Measurements from ENCODE around the gene CHST6. TPM values are rescaled to one million over a fixed set of nuclear protein-coding genes. Genes with fewer than 3 reads are reported as not detected.
"Not testable (repeated sequence)": the region's sequence is repeated elsewhere in the genome, so short reads cannot be mapped to it uniquely, and the experiment has no call there.

Gene CHST6
- not detected for total RNA-seq

GRCh38 chr16:75495076-75495674 lies at the start of gene CHST6:
Gene CHST6, minus strand, starts transcription at chr16:75495441. Its CDS starts 15,613 bp downstream, at chr16:75479828.
- Mint-ChIP-seq H3K4me3 (peak within 1 kb of the TSS; percentile 51), H3K36me3 (ENCODE audit: low read depth) (no peaks in the 10 kb centered on the region), H3K4me1 (peaks cover 4% of the 10 kb centered on the region), H3K9me3 (no peaks in the 10 kb centered on the region), H3K27me3 (peaks cover 16% of the 10 kb centered on the region), H3K27ac (no peak within 1 kb of the TSS)
- peak; percentile 50 for ATAC-seq (replicated peaks)

- H3K4me3 Mint-ChIP-seq; H3K27me3 Mint-ChIP-seq; H3K27ac Mint-ChIP-seq; H3K9me3 Mint-ChIP-seq; H3K4me1 Mint-ChIP-seq; ATAC-seq (replicated peaks); H3K36me3 Mint-ChIP-seq (ENCODE audit: low read depth): not testable (repeated sequence)
Observed at GRCh38 chr16:75542462-75542861, 47.2 kb upstream of the CHST6 start.

GRCh38 chr16:75541236-75541635 lies 46.0 kb upstream of the CHST6 start:
- no peaks in the 10 kb centered on the region for H3K36me3 Mint-ChIP-seq (ENCODE audit: low read depth)
- H3K9me3 Mint-ChIP-seq = no peaks in the 10 kb centered on the region
- no peak overlapping the region for H3K4me3 Mint-ChIP-seq
- H3K27ac Mint-ChIP-seq = no peak overlapping the region
- no peaks in the 10 kb centered on the region for H3K27me3 Mint-ChIP-seq
- ATAC-seq (replicated peaks) = no peak
- no peaks in the 10 kb centered on the region for H3K4me1 Mint-ChIP-seq

- not testable (repeated sequence) for H3K27ac Mint-ChIP-seq; H3K36me3 Mint-ChIP-seq (ENCODE audit: low read depth); ATAC-seq (replicated peaks); H3K9me3 Mint-ChIP-seq; H3K27me3 Mint-ChIP-seq; H3K4me3 Mint-ChIP-seq; H3K4me1 Mint-ChIP-seq
Observed at GRCh38 chr16:75538882-75539565, 43.8 kb upstream of the CHST6 start.

- H3K4me3 Mint-ChIP-seq = no peak overlapping the region
- H3K4me1 Mint-ChIP-seq = no peaks in the 10 kb centered on the region
- H3K27me3 Mint-ChIP-seq = no peaks in the 10 kb centered on the region
- H3K9me3 Mint-ChIP-seq = no peaks in the 10 kb centered on the region
- ATAC-seq (replicated peaks) = no peak
- H3K27ac Mint-ChIP-seq = no peak overlapping the region
- no peaks in the 10 kb centered on the region for H3K36me3 Mint-ChIP-seq (ENCODE audit: low read depth)
Observed at GRCh38 chr16:75537776-75538175, 42.5 kb upstream of the CHST6 start.

- Mint-ChIP-seq H3K9me3 (no peaks in the 10 kb centered on the region), H3K27me3 (no peaks in the 10 kb centered on the region)
- ATAC-seq (replicated peaks) = no peak
Observed at GRCh38 chr16:75535901-75536300, 40.7 kb upstream of the CHST6 start, which contains the start of gene CHST5. Gene CHST5, minus strand, starts transcription at chr16:75536108. Its CDS starts 5,724 bp downstream, at chr16:75530384.

GRCh38 chr16:75535211-75535843 lies 40.1 kb upstream of the CHST6 start:
- Mint-ChIP-seq H3K27ac (no peak overlapping the region), H3K27me3 (no peaks in the 10 kb centered on the region), H3K4me3 (no peak overlapping the region), H3K9me3 (no peaks in the 10 kb centered on the region), H3K36me3 (ENCODE audit: low read depth) (no peaks in the 10 kb centered on the region), H3K4me1 (no peaks in the 10 kb centered on the region)
- no peak for ATAC-seq (replicated peaks)

More at GRCh38 chr16:75535901-75536300, 40.7 kb upstream of the CHST6 start, which contains the start of gene CHST5:
- Mint-ChIP-seq H3K36me3 (ENCODE audit: low read depth) (no peaks in the 10 kb centered on the region), H3K4me3 (no peak within 1 kb of the TSS), H3K27ac (no peak within 1 kb of the TSS), H3K4me1 (no peaks in the 10 kb centered on the region)

GRCh38 chr16:75534560-75535205 lies 39.4 kb upstream of the CHST6 start:
- Mint-ChIP-seq H3K27me3 (no peaks in the 10 kb centered on the region), H3K4me3 (no peak overlapping the region), H3K36me3 (ENCODE audit: low read depth) (no peaks in the 10 kb centered on the region), H3K27ac (no peak overlapping the region), H3K4me1 (no peaks in the 10 kb centered on the region), H3K9me3 (no peaks in the 10 kb centered on the region)
- ATAC-seq (replicated peaks) = no peak

- no peak overlapping the region for H3K4me3 Mint-ChIP-seq
- H3K27ac Mint-ChIP-seq = no peak overlapping the region
- no peak for ATAC-seq (replicated peaks)
- no peaks in the 10 kb centered on the region for H3K9me3 Mint-ChIP-seq
- H3K36me3 Mint-ChIP-seq (ENCODE audit: low read depth) = no peaks in the 10 kb centered on the region
- H3K4me1 Mint-ChIP-seq = no peaks in the 10 kb centered on the region
- H3K27me3 Mint-ChIP-seq = no peaks in the 10 kb centered on the region
Observed at GRCh38 chr16:75532791-75533190, 37.5 kb upstream of the CHST6 start.

- ATAC-seq (replicated peaks) = no peak
Observed at GRCh38 chr16:75532142-75532765, 37.0 kb upstream of the CHST6 start.

GRCh38 chr16:75529959-75530358 lies 34.7 kb upstream of the CHST6 start:
- Mint-ChIP-seq H3K4me1 (no peaks in the 10 kb centered on the region), H3K9me3 (no peaks in the 10 kb centered on the region), H3K27me3 (no peaks in the 10 kb centered on the region), H3K4me3 (no peak overlapping the region), H3K36me3 (ENCODE audit: low read depth) (no peaks in the 10 kb centered on the region), H3K27ac (no peak overlapping the region)
- ATAC-seq (replicated peaks) = no peak

More at GRCh38 chr16:75532142-75532765, 37.0 kb upstream of the CHST6 start:
- Mint-ChIP-seq H3K27ac (no peak overlapping the region), H3K9me3 (no peaks in the 10 kb centered on the region), H3K4me3 (no peak overlapping the region), H3K27me3 (no peaks in the 10 kb centered on the region), H3K36me3 (ENCODE audit: low read depth) (no peaks in the 10 kb centered on the region), H3K4me1 (no peaks in the 10 kb centered on the region)

GRCh38 chr16:75529056-75529905 lies 34.0 kb upstream of the CHST6 start:
- Mint-ChIP-seq H3K36me3 (ENCODE audit: low read depth) (no peaks in the 10 kb centered on the region), H3K4me1 (no peaks in the 10 kb centered on the region), H3K27me3 (no peaks in the 10 kb centered on the region), H3K4me3 (no peak overlapping the region), H3K27ac (no peak overlapping the region), H3K9me3 (no peaks in the 10 kb centered on the region)
- ATAC-seq (replicated peaks) = no peak

GRCh38 chr16:75527825-75528299 lies 32.6 kb upstream of the CHST6 start:
- ATAC-seq (replicated peaks) = no peak
- Mint-ChIP-seq H3K9me3 (no peaks in the 10 kb centered on the region), H3K36me3 (ENCODE audit: low read depth) (no peaks in the 10 kb centered on the region), H3K27ac (no peak overlapping the region), H3K4me3 (no peak overlapping the region), H3K4me1 (no peaks in the 10 kb centered on the region), H3K27me3 (no peaks in the 10 kb centered on the region)
